H1 (cell line): ENCODE results near the gene CASTOR1. TPM values are rescaled to one million over a fixed set of nuclear protein-coding genes. Genes with fewer than 3 reads are reported as not detected.

Experiments used
- CHD7 ChIP-seq: fragments of 300-600 bp; sonication (generic); IDR thresholded peaks from 2 replicates; pipeline ENCODE4 v1.7.1; 2012; ENCODE audit warnings: low read length, moderate library complexity, mild to moderate bottlenecking, inconsistent platforms; ENCODE audit not compliant: insufficient replicate concordance
- CTBP2 ChIP-seq: IDR thresholded peaks from 2 replicates; pipeline ENCODE4 v1.7.0; 2011; ENCODE audit warnings: borderline replicate concordance, mild to moderate bottlenecking, moderate library complexity, mixed read lengths, low read length; ENCODE audit not compliant: insufficient read depth, insufficient read length
- JUN ChIP-seq: IDR thresholded peaks from 2 replicates; pipeline ENCODE4 v1.6.1; 2011; ENCODE audit warnings: low read depth, mild to moderate bottlenecking, improper control_type of control experiment, low read length
- KDM5A ChIP-seq: fragments of 200-600 bp; IDR thresholded peaks from 2 replicates; pipeline ENCODE4 v1.7.1; 2012; ENCODE audit warnings: mild to moderate bottlenecking, low read length, inconsistent platforms, mixed read lengths
- NANOG ChIP-seq: IDR thresholded peaks from 2 replicates; pipeline ENCODE4 v1.6.1; 2011; ENCODE audit warnings: low read length, low read depth, mild to moderate bottlenecking, inconsistent platforms; ENCODE audit not compliant: insufficient read depth, poor library complexity, severe bottlenecking
- POU5F1 ChIP-seq: IDR thresholded peaks from 2 replicates; pipeline ENCODE4 v1.6.1; 2011; ENCODE audit warnings: low read depth, mild to moderate bottlenecking, low read length, moderate library complexity
- SIX5 ChIP-seq: IDR thresholded peaks from 2 replicates; pipeline ENCODE4 v1.6.1; 2011; ENCODE audit warnings: mild to moderate bottlenecking, low read depth, low read length
- SRF ChIP-seq: IDR thresholded peaks from 2 replicates; pipeline ENCODE4 v1.6.1; 2011; ENCODE audit warnings: mild to moderate bottlenecking, low read depth, low read length, moderate library complexity
- TAF7 ChIP-seq: optimal IDR thresholded peaks from 2 replicates; pipeline ENCODE3; 2011; ENCODE audit warnings: low read depth, mild to moderate bottlenecking, inconsistent platforms, low read length, moderate library complexity, borderline replicate concordance
- YY1 ChIP-seq: IDR thresholded peaks from 2 replicates; pipeline ENCODE4 v1.6.1; 2011; ENCODE audit warnings: low read depth, mild to moderate bottlenecking, low read length
- polyA plus RNA-seq, 7 experiments: library from polyadenylated mRNA; depleted of rRNA in 3 of 7; stranded (reverse) in 5 of 7; unstranded in 2 of 7; fragments of >200 nt in 5 of 7; fragments of 200-250 nt in 2 of 7; gene quantifications; 1 replicate in 5 of 7; 2 replicates in 1 of 7; 4 replicates in 1 of 7; pipeline versions ENCODE4 v1.2.1 to v1.2.3, GENCODE V29; 2011 to 2013; ENCODE audit warnings: missing spikeins in 2 of 7, mixed read lengths in 2 of 7
- total RNA-seq: library from RNA; stranded (reverse); fragmentation: NEBNext Ultra II Directional; extraction: Animal tissue kit (Norgen Biotek cat#: 25700); gene quantifications from 2 replicates; pipeline ENCODE4 v1.2.1, GENCODE V29; 2021

The CASTOR1 gene
- total and polyA plus RNA-seq, 2 of the 8 experiments (the other 6 are each of a cell fraction or from before 2014, with no cell fraction given), result 10.3 to 36.0 TPM

- TF ChIP-seq CTBP2, result no peak
- no peak for TF ChIP-seq NANOG
- no peak for TF ChIP-seq SRF
- no peak for TF ChIP-seq KDM5A
- TF ChIP-seq POU5F1, result no peak
- no peak for TF ChIP-seq SIX5
- TF ChIP-seq TAF7, result no peak
- TF ChIP-seq YY1, result no peak
- TF ChIP-seq JUN, result no peak
- no peak for TF ChIP-seq CHD7
These were observed 3.0 kb upstream of the CASTOR1 start (continued) for GRCh38 chr22:30292069-30292970.
